IMR-90 (cell line): ENCODE results near the gene BTBD3.

ENCODE experiments used
- FOS ChIP-seq: fragments of 150-350 bp; IDR thresholded peaks from 2 replicates; pipeline ENCODE4 v1.6.1; 2016; ENCODE audit warnings: low read depth, low read length
- POLR2A ChIP-seq: IDR thresholded peaks from 2 replicates; pipeline ENCODE4 v1.6.1; 2012; ENCODE audit warnings: mild to moderate bottlenecking, low read depth, low read length
- TF ChIP-seq, protein P1 (sequence below): conservative IDR thresholded peaks from 2 replicates; pipeline ENCODE4 v1.5.1; 2012; ENCODE audit warnings: mild to moderate bottlenecking, low read depth, low read length, improper control_type of control experiment

GRCh38 chr20:11894062-11894461, 23.6 kb upstream of the BTBD3 start:
- TF ChIP-seq, protein P1, sequence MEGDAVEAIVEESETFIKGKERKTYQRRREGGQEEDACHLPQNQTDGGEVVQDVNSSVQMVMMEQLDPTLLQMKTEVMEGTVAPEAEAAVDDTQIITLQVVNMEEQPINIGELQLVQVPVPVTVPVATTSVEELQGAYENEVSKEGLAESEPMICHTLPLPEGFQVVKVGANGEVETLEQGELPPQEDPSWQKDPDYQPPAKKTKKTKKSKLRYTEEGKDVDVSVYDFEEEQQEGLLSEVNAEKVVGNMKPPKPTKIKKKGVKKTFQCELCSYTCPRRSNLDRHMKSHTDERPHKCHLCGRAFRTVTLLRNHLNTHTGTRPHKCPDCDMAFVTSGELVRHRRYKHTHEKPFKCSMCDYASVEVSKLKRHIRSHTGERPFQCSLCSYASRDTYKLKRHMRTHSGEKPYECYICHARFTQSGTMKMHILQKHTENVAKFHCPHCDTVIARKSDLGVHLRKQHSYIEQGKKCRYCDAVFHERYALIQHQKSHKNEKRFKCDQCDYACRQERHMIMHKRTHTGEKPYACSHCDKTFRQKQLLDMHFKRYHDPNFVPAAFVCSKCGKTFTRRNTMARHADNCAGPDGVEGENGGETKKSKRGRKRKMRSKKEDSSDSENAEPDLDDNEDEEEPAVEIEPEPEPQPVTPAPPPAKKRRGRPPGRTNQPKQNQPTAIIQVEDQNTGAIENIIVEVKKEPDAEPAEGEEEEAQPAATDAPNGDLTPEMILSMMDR, result no peak
- TF ChIP-seq POLR2A, result no peak
- TF ChIP-seq FOS, result no peak
